ENCODE data around the gene EPM2A. TPM values are rescaled to one million over a fixed set of nuclear protein-coding genes. Genes with fewer than 3 reads are reported as not detected.

EPM2A gene
- total RNA-seq, 1 experiment from 2014 or later: 2.5 TPM

- CTCF ChIA-PET: no interaction called here
- peaks cover 5% of the 10 kb centered on the region for H3K9me3 Mint-ChIP-seq (ENCODE audit: low read depth, unreplicated experiment)
- H3K27me3 Mint-ChIP-seq (ENCODE audit: unreplicated experiment): no peaks in the 10 kb centered on the region
- DNase-seq: no peak
- no TSS peak for BruUV-seq (replicated peaks)
- peaks cover 15% of the 10 kb centered on the region for H3K36me3 Mint-ChIP-seq (ENCODE audit: insufficient read depth, unreplicated experiment)
- no peak overlapping the region for H3K4me3 Mint-ChIP-seq (ENCODE audit: low read depth, unreplicated experiment)
- intact Hi-C loops (cut with micrococcal nuclease; ENCODE audit: unreplicated experiment): loop anchor here (10.0 kb wide), 1 partner anchor 152 kb away; no protein-coding TSS in a partner anchor
- no peak for TF ChIP-seq CTCF (IDR thresholded peaks at IDR 0.05; ENCODE audit: unreplicated experiment)
- H3K27ac Mint-ChIP-seq (ENCODE audit: unreplicated experiment): no peak overlapping the region
- H3K4me1 Mint-ChIP-seq (ENCODE audit: low read depth, unreplicated experiment): no peaks in the 10 kb centered on the region
These were observed 2.1 kb downstream of the EPM2A start for GRCh38 chr6:145733207-145733606.

- Mint-ChIP-seq H3K27me3 (ENCODE audit: unreplicated experiment) (no peaks in the 10 kb centered on the region), H3K36me3 (ENCODE audit: insufficient read depth, unreplicated experiment) (peaks cover 15% of the 10 kb centered on the region), H3K9me3 (ENCODE audit: low read depth, unreplicated experiment) (peaks cover 8% of the 10 kb centered on the region), H3K4me3 (ENCODE audit: low read depth, unreplicated experiment) (no peak overlapping the region), H3K4me1 (ENCODE audit: low read depth, unreplicated experiment) (no peaks in the 10 kb centered on the region), H3K27ac (ENCODE audit: unreplicated experiment) (no peak overlapping the region)
- DNase-seq: no peak
- no TSS peak for BruUV-seq (replicated peaks)
- no peak for TF ChIP-seq CTCF (IDR thresholded peaks at IDR 0.05; ENCODE audit: unreplicated experiment)
- CTCF ChIA-PET: no interaction called here
- intact Hi-C loops (cut with micrococcal nuclease; ENCODE audit: unreplicated experiment): loop anchor here (10.0 kb wide), 1 partner anchor 153 kb away; no protein-coding TSS in a partner anchor
These were observed 3.9 kb downstream of the EPM2A start for GRCh38 chr6:145731447-145731846.

GRCh38 chr6:145729887-145730286 lies 5.4 kb downstream of the EPM2A start:
- no peak overlapping the region for H3K4me3 Mint-ChIP-seq (ENCODE audit: low read depth, unreplicated experiment)
- peaks cover 8% of the 10 kb centered on the region for H3K9me3 Mint-ChIP-seq (ENCODE audit: low read depth, unreplicated experiment)
- no peaks in the 10 kb centered on the region for H3K4me1 Mint-ChIP-seq (ENCODE audit: low read depth, unreplicated experiment)
- H3K27ac Mint-ChIP-seq (ENCODE audit: unreplicated experiment): no peak overlapping the region
- H3K36me3 Mint-ChIP-seq (ENCODE audit: insufficient read depth, unreplicated experiment): peaks cover 7% of the 10 kb centered on the region
- DNase-seq: no peak
- no peaks in the 10 kb centered on the region for H3K27me3 Mint-ChIP-seq (ENCODE audit: unreplicated experiment)
- no peak for TF ChIP-seq CTCF (IDR thresholded peaks at IDR 0.05; ENCODE audit: unreplicated experiment)
- intact Hi-C loops (cut with micrococcal nuclease; ENCODE audit: unreplicated experiment): loop anchor here (10.0 kb wide), 1 partner anchor 155 kb away; no protein-coding TSS in a partner anchor
- CTCF ChIA-PET: no interaction called here
- BruUV-seq (replicated peaks): no TSS peak

GRCh38 chr6:145728444-145729385 lies 6.6 kb downstream of the EPM2A start:
- H3K4me3 Mint-ChIP-seq (ENCODE audit: low read depth, unreplicated experiment): no peak overlapping the region
- CTCF ChIA-PET: no interaction called here
- H3K4me1 Mint-ChIP-seq (ENCODE audit: low read depth, unreplicated experiment): no peaks in the 10 kb centered on the region
- TF ChIP-seq CTCF (IDR thresholded peaks at IDR 0.05; ENCODE audit: unreplicated experiment): no peak
- no peaks in the 10 kb centered on the region for H3K27me3 Mint-ChIP-seq (ENCODE audit: unreplicated experiment)
- peaks cover 8% of the 10 kb centered on the region for H3K9me3 Mint-ChIP-seq (ENCODE audit: low read depth, unreplicated experiment)
- intact Hi-C loops (cut with micrococcal nuclease; ENCODE audit: unreplicated experiment): no loop called here
- BruUV-seq (replicated peaks): no TSS peak
- H3K36me3 Mint-ChIP-seq (ENCODE audit: insufficient read depth, unreplicated experiment): no peaks in the 10 kb centered on the region
- DNase-seq: no peak
- H3K27ac Mint-ChIP-seq (ENCODE audit: unreplicated experiment): no peak overlapping the region
